Measurements from ENCODE around the gene SNAP91. TPM values are rescaled to one million over a fixed set of nuclear protein-coding genes. Genes with fewer than 3 reads are reported as not detected.
"Not testable (repeated sequence)": the region's sequence is repeated elsewhere in the genome, so short reads cannot be mapped to it uniquely, and the experiment has no call there.

The SNAP91 gene
- 1 to 10 TPM in 2 of 4 donors, under 1 TPM in 1, not detected in 1; 0.95 to 1.3 (median 1.2) TPM for total RNA-seq

GRCh38 chr6:83708970-83709747 lies at the start of gene SNAP91:
SNAP91 (minus strand) TSS chr6:83709101; CDS start chr6:83707927, 1,174 bp downstream.
- Histone ChIP-seq H3K4me1 (peaks cover 0 to 17% (median 0%) of the 10 kb centered on the region in 4 donors), H3K27ac (no peak within 1 kb of the TSS), H3K27me3 (peaks cover 0 to 19% of the 10 kb centered on the region in 2 donors), H3K9me3 (no peaks in the 10 kb centered on the region), H3K36me3 (no peaks in the 10 kb centered on the region), H3K4me3 (peak within 1 kb of the TSS; percentile 17 to 53 (median 34))
- no peak for DNase-seq
- TF ChIP-seq POLR2A (IDR thresholded peaks at IDR 0.05) (no peak), CTCF (IDR thresholded peaks at IDR 0.05) (no peak)

- Histone ChIP-seq H3K27ac (no peak overlapping the region), H3K27me3 (no peaks in the 10 kb centered on the region), H3K9me3 (peaks cover 0 to 5% (median 0%) of the 10 kb centered on the region in 4 donors), H3K36me3 (no peaks in the 10 kb centered on the region), H3K4me3 (no peak overlapping the region), H3K4me1 (no peaks in the 10 kb centered on the region)
- TF ChIP-seq CTCF (IDR thresholded peaks at IDR 0.05) (no peak), POLR2A (IDR thresholded peaks at IDR 0.05) (no peak)
- no peak for DNase-seq
Measured at GRCh38 chr6:83758533-83758932, 49.6 kb upstream of the SNAP91 start.

GRCh38 chr6:83757021-83757420 lies 48.1 kb upstream of the SNAP91 start:
- no peak overlapping the region for H3K4me3 ChIP-seq
- H3K36me3 ChIP-seq, result no peaks in the 10 kb centered on the region
- H3K27me3 ChIP-seq, result no peaks in the 10 kb centered on the region
- no peak overlapping the region for H3K27ac ChIP-seq
- TF ChIP-seq CTCF (IDR thresholded peaks at IDR 0.05), result no peak
- no peak for TF ChIP-seq POLR2A (IDR thresholded peaks at IDR 0.05)
- H3K4me1 ChIP-seq, result no peaks in the 10 kb centered on the region
- DNase-seq, result no peak
- H3K9me3 ChIP-seq, result peaks cover 0 to 5% (median 0%) of the 10 kb centered on the region in 4 donors

- Histone ChIP-seq H3K36me3 (no peaks in the 10 kb centered on the region), H3K9me3 (peaks cover 0 to 5% (median 0%) of the 10 kb centered on the region in 4 donors), H3K27ac (no peak overlapping the region), H3K4me3 (no peak overlapping the region), H3K4me1 (no peaks in the 10 kb centered on the region), H3K27me3 (no peaks in the 10 kb centered on the region)
- no peak for DNase-seq
- TF ChIP-seq POLR2A (IDR thresholded peaks at IDR 0.05), result no peak
- no peak for TF ChIP-seq CTCF (IDR thresholded peaks at IDR 0.05)
Measured at GRCh38 chr6:83756565-83756964, 47.7 kb upstream of the SNAP91 start.

- not testable (repeated sequence) for H3K36me3 ChIP-seq, DNase-seq, H3K4me3 ChIP-seq, H3K9me3 ChIP-seq, H3K4me1 ChIP-seq, H3K27me3 ChIP-seq, H3K27ac ChIP-seq
Measured at GRCh38 chr6:83752375-83752774, 43.5 kb upstream of the SNAP91 start.

- H3K27me3 ChIP-seq, result no peaks in the 10 kb centered on the region
- H3K4me3 ChIP-seq, result no peak overlapping the region
- no peak overlapping the region for H3K27ac ChIP-seq
- TF ChIP-seq CTCF (IDR thresholded peaks at IDR 0.05), result no peak
- no peak for TF ChIP-seq POLR2A (IDR thresholded peaks at IDR 0.05)
- no peaks in the 10 kb centered on the region for H3K9me3 ChIP-seq
- H3K36me3 ChIP-seq, result no peaks in the 10 kb centered on the region
- DNase-seq, result no peak
- H3K4me1 ChIP-seq, result no peaks in the 10 kb centered on the region
Measured at GRCh38 chr6:83741089-83741488, 32.2 kb upstream of the SNAP91 start.
